ENCODE results near the gene NEK4. TPM values are rescaled to one million over a fixed set of nuclear protein-coding genes. Genes with fewer than 3 reads are reported as not detected.

Gene NEK4
- total RNA-seq, 4 donors from 2014 or later: 16.4 to 25.6 (median 22.4) TPM

DNA sequence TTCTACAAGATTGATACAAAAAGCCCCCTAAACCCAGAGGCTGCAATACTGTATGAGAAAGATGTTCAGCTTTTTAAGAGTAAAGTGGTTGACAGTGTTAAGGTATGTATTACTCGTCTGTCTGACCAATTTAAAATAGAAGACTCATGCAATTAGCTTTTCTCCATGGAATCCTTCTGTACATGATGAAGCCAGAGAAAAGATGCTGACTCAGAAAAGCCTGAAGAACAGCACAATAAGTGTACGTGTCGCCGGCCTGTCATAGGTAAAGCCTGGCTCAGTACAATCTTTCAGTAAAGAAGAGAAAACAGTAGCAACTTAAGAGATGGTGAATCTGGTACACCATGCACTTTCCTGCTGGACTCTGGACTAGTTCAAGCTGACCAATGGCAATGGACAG is 16.4 kb downstream of the NEK4 start:
- intact Hi-C loops (cut with DNase I; ENCODE audit: low total_unique reads) (no loop called here), in situ Hi-C loops (cut with MboI; ENCODE audit: low sequenced_read_pairs in 4 of 4) (no loop called here)
- DNase-seq (no peak), ATAC-seq (no peak)
- no peak overlapping the region for H3K27ac ChIP-seq
- no peaks in the 10 kb centered on the region for H3K27me3 ChIP-seq
- H3K4me3 ChIP-seq: no peak overlapping the region
- TF ChIP-seq POLR2A (IDR thresholded peaks at IDR 0.05): no peak
- TF ChIP-seq, protein P1, sequence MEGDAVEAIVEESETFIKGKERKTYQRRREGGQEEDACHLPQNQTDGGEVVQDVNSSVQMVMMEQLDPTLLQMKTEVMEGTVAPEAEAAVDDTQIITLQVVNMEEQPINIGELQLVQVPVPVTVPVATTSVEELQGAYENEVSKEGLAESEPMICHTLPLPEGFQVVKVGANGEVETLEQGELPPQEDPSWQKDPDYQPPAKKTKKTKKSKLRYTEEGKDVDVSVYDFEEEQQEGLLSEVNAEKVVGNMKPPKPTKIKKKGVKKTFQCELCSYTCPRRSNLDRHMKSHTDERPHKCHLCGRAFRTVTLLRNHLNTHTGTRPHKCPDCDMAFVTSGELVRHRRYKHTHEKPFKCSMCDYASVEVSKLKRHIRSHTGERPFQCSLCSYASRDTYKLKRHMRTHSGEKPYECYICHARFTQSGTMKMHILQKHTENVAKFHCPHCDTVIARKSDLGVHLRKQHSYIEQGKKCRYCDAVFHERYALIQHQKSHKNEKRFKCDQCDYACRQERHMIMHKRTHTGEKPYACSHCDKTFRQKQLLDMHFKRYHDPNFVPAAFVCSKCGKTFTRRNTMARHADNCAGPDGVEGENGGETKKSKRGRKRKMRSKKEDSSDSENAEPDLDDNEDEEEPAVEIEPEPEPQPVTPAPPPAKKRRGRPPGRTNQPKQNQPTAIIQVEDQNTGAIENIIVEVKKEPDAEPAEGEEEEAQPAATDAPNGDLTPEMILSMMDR (IDR thresholded peaks at IDR 0.05 in 4 of 5, conservative IDR thresholded peaks at IDR 0.05 in 1 of 5): no peak
- H3K4me1 ChIP-seq: no peaks in the 10 kb centered on the region
- peaks cover 0 to 61% of the 10 kb centered on the region in 2 donors for H3K36me3 ChIP-seq
- no peaks in the 10 kb centered on the region for H3K9me3 ChIP-seq

DNA sequence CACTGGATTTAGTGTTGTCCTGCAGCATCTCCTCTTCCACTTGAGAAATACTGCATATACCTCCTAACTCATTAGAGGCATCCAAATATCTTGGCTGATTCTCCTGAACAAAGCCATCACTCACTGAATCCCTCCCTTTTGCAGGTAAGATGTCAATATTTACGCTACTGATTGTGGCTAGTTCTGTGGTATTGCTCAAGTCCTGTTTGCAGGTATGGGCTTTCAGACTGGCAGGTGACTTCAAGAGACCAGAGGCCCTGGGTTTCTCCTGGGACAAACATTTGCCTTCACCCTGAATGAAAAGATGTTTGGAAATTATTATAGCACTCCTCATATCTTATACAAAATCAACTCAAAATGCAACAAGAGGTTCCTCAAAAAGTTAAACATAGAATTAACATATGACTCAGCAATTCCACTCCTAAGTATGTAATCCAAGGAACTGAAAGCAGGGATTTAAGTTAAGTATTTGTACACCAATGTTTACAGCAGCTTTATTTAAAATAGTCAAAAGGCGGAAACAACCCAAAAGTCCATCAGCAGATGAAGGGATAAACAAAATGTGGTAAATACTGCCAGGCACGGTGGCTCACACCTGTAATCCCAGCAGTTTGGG is 18.6 kb downstream of the NEK4 start:
- Histone ChIP-seq H3K4me1 (no peaks in the 10 kb centered on the region), H3K9me3 (no peaks in the 10 kb centered on the region), H3K27ac (no peak overlapping the region), H3K4me3 (no peak overlapping the region), H3K27me3 (no peaks in the 10 kb centered on the region), H3K36me3 (peaks cover 0 to 66% of the 10 kb centered on the region in 2 donors)
- in situ Hi-C loops (cut with MboI; ENCODE audit: low sequenced_read_pairs in 4 of 4): no loop called here
- no peak for TF ChIP-seq POLR2A (IDR thresholded peaks at IDR 0.05)
- TF ChIP-seq, protein P1 (IDR thresholded peaks at IDR 0.05 in 4 of 5, conservative IDR thresholded peaks at IDR 0.05 in 1 of 5): no peak
- ATAC-seq: no peak
- no peak for DNase-seq
- intact Hi-C loops (cut with DNase I; ENCODE audit: low total_unique reads): no loop called here

- ATAC-seq: no peak
- Histone ChIP-seq H3K27ac (no peak overlapping the region), H3K9me3 (no peaks in the 10 kb centered on the region), H3K4me3 (no peak overlapping the region), H3K36me3 (peaks cover 0 to 91% of the 10 kb centered on the region in 2 donors), H3K4me1 (no peaks in the 10 kb centered on the region), H3K27me3 (no peaks in the 10 kb centered on the region)
- in situ Hi-C loops (cut with MboI; ENCODE audit: low sequenced_read_pairs in 4 of 4): loop anchor here in 3 of 4 donors (10.0 to 25.0 kb wide), 4 partner anchors 191 to 344 kb away; no protein-coding TSS in a partner anchor
- intact Hi-C loops (cut with DNase I; ENCODE audit: low total_unique reads): loop anchor here (2.0 kb wide), 1 partner anchor 329 kb away; no protein-coding TSS in a partner anchor
- no peak for DNase-seq
- TF ChIP-seq, protein P1 (IDR thresholded peaks at IDR 0.05 in 4 of 5, conservative IDR thresholded peaks at IDR 0.05 in 1 of 5): no peak
- no peak for TF ChIP-seq POLR2A (IDR thresholded peaks at IDR 0.05)
Observed at GRCh38 chr3:52743721-52744120, 27.0 kb downstream of the NEK4 start.

- in situ Hi-C loops (cut with MboI; ENCODE audit: low sequenced_read_pairs in 4 of 4): loop anchor here in 3 of 4 donors (10.0 to 25.0 kb wide), 4 partner anchors 192 to 344 kb away; no protein-coding TSS in a partner anchor
- Histone ChIP-seq H3K4me1 (no peaks in the 10 kb centered on the region), H3K9me3 (no peaks in the 10 kb centered on the region), H3K36me3 (peaks cover 0 to 92% of the 10 kb centered on the region in 2 donors), H3K4me3 (no peak overlapping the region), H3K27me3 (no peaks in the 10 kb centered on the region), H3K27ac (no peak overlapping the region)
- no peak for TF ChIP-seq POLR2A (IDR thresholded peaks at IDR 0.05)
- TF ChIP-seq, protein P1 (IDR thresholded peaks at IDR 0.05 in 4 of 5, conservative IDR thresholded peaks at IDR 0.05 in 1 of 5): no peak
- DNase-seq: no peak
- no peak for ATAC-seq
- intact Hi-C loops (cut with DNase I; ENCODE audit: low total_unique reads): loop anchor here (2.0 kb wide), 1 partner anchor 330 kb away; no protein-coding TSS in a partner anchor
Observed at GRCh38 chr3:52743152-52743551, 27.6 kb downstream of the NEK4 start.
